HG02759 (cell line): Measurements from ENCODE around the gene CCDC177.

Experiments
- ATAC-seq: cut with Tn5 transposase; IDR thresholded peaks from one replicate; pipeline ENCODE4 v1.9.1; 2021; ENCODE audit warnings: mild to moderate bottlenecking, moderate library complexity; ENCODE audit not compliant: unreplicated experiment

CCDC177 gene

GRCh38 chr14:69532561-69533340 lies 41.9 kb downstream of the CCDC177 start:
- no peak for ATAC-seq

- no peak for ATAC-seq
These were observed 43.5 kb downstream of the CCDC177 start for GRCh38 chr14:69531135-69531534.

- no peak for ATAC-seq
These were observed 44.6 kb downstream of the CCDC177 start for GRCh38 chr14:69530095-69530494.

- ATAC-seq = no peak
These were observed 45.1 kb downstream of the CCDC177 start for GRCh38 chr14:69529563-69529962.

- ATAC-seq = no peak
These were observed 45.7 kb downstream of the CCDC177 start for GRCh38 chr14:69528930-69529329.

GRCh38 chr14:69528143-69528542 lies 46.5 kb downstream of the CCDC177 start:
- ATAC-seq = no peak

GRCh38 chr14:69527635-69528034 lies 47.0 kb downstream of the CCDC177 start:
- ATAC-seq = no peak

GRCh38 chr14:69525896-69526295 lies 48.8 kb downstream of the CCDC177 start:
- ATAC-seq = no peak

GRCh38 chr14:69522026-69522425 lies 52.6 kb downstream of the CCDC177 start:
- ATAC-seq = no peak
